H1 (cell line): ENCODE results near the gene RUVBL2. TPM values are rescaled to one million over a fixed set of nuclear protein-coding genes. Genes with fewer than 3 reads are reported as not detected.

Experiments
- CTCF ChIA-PET: fragments of 300-600 bp; sonication (Branson Sonifier 250); formaldehyde crosslinking; loops from one replicate; lab custom pipeline; 2021; ENCODE audit not compliant: partially characterized antibody; lab: Charles Lee
- POLR2A ChIA-PET: fragments of 300-600 bp; sonication (Branson Sonifier 250); formaldehyde crosslinking; loops from one replicate; lab custom pipeline; 2021; ENCODE audit warnings: inconsistent platforms; ENCODE audit not compliant: partially characterized antibody; lab: Charles Lee
- DNase-seq, 2 experiments: peaks; one replicate each; pipeline versions ENCODE4 v3.0.0 to v3.0.0-alpha.2; 2010 to 2022; ENCODE audit warnings: low spot score in 2 of 2, low read depth in 1 of 2, mixed read lengths in 1 of 2
- FAIRE-seq: peaks from 2 replicates; lab custom pipeline; 2011; peaks lifted over from hg19 to GRCh38; lab: Jason Lieb, UNC
- H2AFZ ChIP-seq: 2 replicates; pipeline ENCODE4 v1.8.1; 2012; ENCODE audit warnings: low read length, inconsistent platforms
- H2AK5ac ChIP-seq: 2 replicates; pipeline ENCODE4 v1.6.1; 2013; ENCODE audit warnings: low read depth, low read length
- H2BK120ac ChIP-seq: replicated peaks from 2 replicates; pipeline ENCODE3; 2013; ENCODE audit warnings: low read depth, low read length, inconsistent platforms
- H2BK12ac ChIP-seq: 2 replicates; pipeline ENCODE4 v1.6.1; 2013; ENCODE audit warnings: low read depth, low read length
- H2BK15ac ChIP-seq: 2 replicates; pipeline ENCODE4 v1.6.1; 2013; ENCODE audit warnings: low read length
- H2BK20ac ChIP-seq: 2 replicates; pipeline ENCODE4 v1.6.1; 2013; ENCODE audit warnings: low read length
- H2BK5ac ChIP-seq: 2 replicates; pipeline ENCODE4 v1.6.1; 2013; ENCODE audit warnings: low read depth, low read length
- H3K14ac ChIP-seq: 2 replicates; pipeline ENCODE4 v1.6.1; 2013; ENCODE audit warnings: inconsistent platforms; ENCODE audit not compliant: insufficient read length
- H3K18ac ChIP-seq: 2 replicates; pipeline ENCODE4 v1.6.1; 2013; ENCODE audit warnings: low read length; ENCODE audit errors: extremely low read depth
- H3K23ac ChIP-seq: 2 replicates; pipeline ENCODE4 v1.6.1; 2013; ENCODE audit warnings: inconsistent platforms; ENCODE audit not compliant: insufficient read length
- H3K23me2 ChIP-seq: 2 replicates; pipeline ENCODE4 v1.6.1; 2013; ENCODE audit warnings: low read depth, low read length
- H3K27ac ChIP-seq: 2 replicates; pipeline ENCODE4 v1.6.1; 2011; ENCODE audit warnings: low read depth, low read length, inconsistent platforms
- H3K27me3 ChIP-seq, 4 experiments: replicated peaks in 1 of 4; 1 replicate in 1 of 4; 2 replicates in 3 of 4; pipeline versions ENCODE4 v1.6.1 to v1.8.1; 2011 to 2013; ENCODE audit warnings: low read length in 3 of 4, mild to moderate bottlenecking in 3 of 4, inconsistent platforms in 2 of 4, mixed read lengths in 2 of 4, moderate library complexity in 1 of 4; ENCODE audit not compliant: control insufficient read depth in 3 of 4, insufficient read depth in 3 of 4; ENCODE audit errors: extremely low read depth in 1 of 4
- H3K36me3 ChIP-seq, 4 experiments: 2 replicates each; pipeline versions ENCODE4 v1.6.1 to v1.8.1; 2011 to 2013; ENCODE audit warnings: mild to moderate bottlenecking in 4 of 4, low read length in 3 of 4, moderate library complexity in 2 of 4, control low read depth in 1 of 4, inconsistent platforms in 1 of 4; ENCODE audit not compliant: insufficient read depth in 4 of 4, control insufficient read depth in 2 of 4
- H3K4ac ChIP-seq: replicated peaks from 2 replicates; pipeline ENCODE3; 2013; ENCODE audit warnings: low read length, low read depth, mixed read lengths, inconsistent platforms; ENCODE audit not compliant: insufficient read length
- H3K4me1 ChIP-seq, 4 experiments: replicated peaks in 1 of 4; 1 replicate in 1 of 4; 2 replicates in 3 of 4; pipeline versions ENCODE4 v1.6.1 to v1.8.1; 2011 to 2013; ENCODE audit warnings: low read length in 3 of 4, inconsistent platforms in 2 of 4, mixed read lengths in 1 of 4; ENCODE audit not compliant: insufficient read depth in 4 of 4, control insufficient read depth in 3 of 4
- H3K4me2 ChIP-seq, 2 experiments: 2 replicates each; pipeline versions ENCODE4 v1.6.1 to v1.8.1; 2011 to 2013; ENCODE audit warnings: low read depth in 2 of 2, low read length in 2 of 2, control low read depth in 1 of 2, inconsistent platforms in 1 of 2, mild to moderate bottlenecking in 1 of 2; ENCODE audit not compliant: insufficient read depth in 1 of 2
- H3K4me3 ChIP-seq, 4 experiments: fragments of 200-600, 300-600 bp in 1 of 4; sonication (generic), shearing (Covaris generic), sonication (Bioruptor Twin) in 1 of 4; 2 replicates each; pipeline versions ENCODE4 v1.5.1 to v1.8.1; 2011 to 2016; ENCODE audit warnings: low read length in 4 of 4, low read depth in 3 of 4, control low read depth in 2 of 4, inconsistent platforms in 2 of 4, mild to moderate bottlenecking in 2 of 4, mixed read lengths in 1 of 4, moderate library complexity in 1 of 4; ENCODE audit not compliant: insufficient read depth in 2 of 4; ENCODE audit errors: extremely low read depth in 1 of 4
- H3K56ac ChIP-seq: replicated peaks from 2 replicates; pipeline ENCODE3; 2013; ENCODE audit warnings: low read depth, mild to moderate bottlenecking, mixed read lengths, low read length, inconsistent platforms; ENCODE audit not compliant: insufficient read length
- H3K79me1 ChIP-seq: 2 replicates; pipeline ENCODE4 v1.6.1; 2013; ENCODE audit warnings: low read depth, low read length, control low read depth
- H3K79me2 ChIP-seq, 2 experiments: 2 replicates each; pipeline versions ENCODE4 v1.6.1 to v1.8.1; 2012 to 2013; ENCODE audit warnings: low read length in 2 of 2, mild to moderate bottlenecking in 2 of 2, inconsistent platforms in 1 of 2; ENCODE audit not compliant: insufficient read depth in 2 of 2, control insufficient read depth in 1 of 2
- H3K9ac ChIP-seq, 4 experiments: replicated peaks in 1 of 4; 1 replicate in 1 of 4; 2 replicates in 3 of 4; pipeline versions ENCODE4 v1.6.1 to v1.8.1; 2011 to 2013; ENCODE audit warnings: low read depth in 3 of 4, low read length in 3 of 4, control low read depth in 2 of 4, mild to moderate bottlenecking in 2 of 4, moderate library complexity in 2 of 4, inconsistent platforms in 1 of 4; ENCODE audit errors: extremely low read depth in 1 of 4
- H3K9me3 ChIP-seq, 2 experiments: 2 replicates each; pipeline versions ENCODE4 v1.6.1 to v1.8.1; 2012 to 2013; ENCODE audit warnings: mild to moderate bottlenecking in 2 of 2, moderate library complexity in 2 of 2, control low read depth in 1 of 2, inconsistent platforms in 1 of 2, low read depth in 1 of 2, low read length in 1 of 2, mixed read lengths in 1 of 2; ENCODE audit not compliant: insufficient read depth in 2 of 2
- H4K20me1 ChIP-seq, 2 experiments: replicated peaks in 1 of 2; 2 replicates each; pipeline versions ENCODE3 to v1.8.1; 2011 to 2013; ENCODE audit warnings: inconsistent platforms in 2 of 2, low read length in 2 of 2, mild to moderate bottlenecking in 1 of 2; ENCODE audit not compliant: insufficient read depth in 2 of 2, control insufficient read depth in 1 of 2
- H4K5ac ChIP-seq: 2 replicates; pipeline ENCODE4 v1.6.1; 2013; ENCODE audit warnings: low read length, low read depth, mixed read lengths, inconsistent platforms; ENCODE audit not compliant: insufficient read length
- H4K8ac ChIP-seq: 2 replicates; pipeline ENCODE4 v1.8.0; 2013; ENCODE audit warnings: mild to moderate bottlenecking, moderate library complexity, low read length, inconsistent platforms; ENCODE audit not compliant: insufficient read depth; ENCODE audit errors: extremely low read depth
- H4K91ac ChIP-seq: replicated peaks from 2 replicates; pipeline ENCODE3; 2013; ENCODE audit warnings: low read length, mixed read lengths, inconsistent platforms; ENCODE audit not compliant: insufficient read length
- CTCF ChIP-seq, 3 experiments: IDR thresholded peaks; 1 replicate in 2 of 3; 2 replicates in 1 of 3; pipeline versions ENCODE4 v1.5.1 to v1.6.1; 2011; ENCODE audit warnings: low read length in 3 of 3, mild to moderate bottlenecking in 3 of 3, inconsistent platforms in 2 of 3, low read depth in 1 of 3, moderate library complexity in 1 of 3; ENCODE audit not compliant: insufficient read depth in 1 of 3; ENCODE audit errors: control extremely low read depth in 1 of 3
- E2F6 ChIP-seq: IDR thresholded peaks from 2 replicates; pipeline ENCODE4 v1.6.1; 2012; ENCODE audit warnings: inconsistent platforms
- HDAC6 ChIP-seq: IDR thresholded peaks from one replicate; pipeline ENCODE4 v1.7.1; 2012; ENCODE audit warnings: low read depth, mild to moderate bottlenecking, inconsistent platforms, low read length, moderate library complexity
- JUND ChIP-seq: IDR thresholded peaks from 2 replicates; pipeline ENCODE4 v1.6.1; 2011; ENCODE audit warnings: mild to moderate bottlenecking, improper control_type of control experiment, low read length
- RFX5 ChIP-seq: IDR thresholded peaks from 2 replicates; pipeline ENCODE4 v1.6.1; 2011; ENCODE audit warnings: low read depth, low read length, improper control_type of control experiment, borderline replicate concordance
- RNF2 ChIP-seq: fragments of 200-900, 300-1000 bp; sonication (generic); IDR thresholded peaks from 2 replicates; pipeline ENCODE4 v1.7.1; 2016; ENCODE audit warnings: borderline replicate concordance, low read depth, mild to moderate bottlenecking, antibody characterized with exemption, low read length; ENCODE audit not compliant: poor library complexity, severe bottlenecking; ENCODE audit errors: missing control alignments
- SP4 ChIP-seq: IDR thresholded peaks from 2 replicates; pipeline ENCODE4 v1.6.1; 2012; ENCODE audit warnings: low read length, inconsistent platforms
- SUZ12 ChIP-seq: fragments of 200-600 bp; sonication (generic); IDR thresholded peaks from 2 replicates; pipeline ENCODE4 v1.6.1; 2012; ENCODE audit warnings: mild to moderate bottlenecking, inconsistent platforms, low read length, moderate library complexity, mixed read lengths
- WGBS, 2 experiments: shearing (Covaris generic) in 1 of 2; methylation state at CpG; one replicate each; pipeline versions ENCODE4 v1.1.6 to v1.1.7; 2013 to 2015; ENCODE audit warnings: low lambda C conversion rate in 2 of 2, mixed read lengths in 2 of 2, inconsistent platforms in 1 of 2, low coverage in 1 of 2, missing lambda C conversion rate in 1 of 2; ENCODE audit not compliant: insufficient replicate concordance in 2 of 2, insufficient coverage in 1 of 2, insufficient read length in 1 of 2; ENCODE audit errors: extremely low coverage in 1 of 2, missing lambda C conversion rate in 1 of 2; 5-methylcytosine and 5-hydroxymethylcytosine counted together
- polyA plus RNA-seq, 7 experiments: library from polyadenylated mRNA; depleted of rRNA in 3 of 7; stranded (reverse) in 5 of 7; unstranded in 2 of 7; fragments of >200 nt in 5 of 7; fragments of 200-250 nt in 2 of 7; gene quantifications; 1 replicate in 5 of 7; 2 replicates in 1 of 7; 4 replicates in 1 of 7; pipeline versions ENCODE4 v1.2.1 to v1.2.3, GENCODE V29; 2011 to 2013; ENCODE audit warnings: missing spikeins in 2 of 7, mixed read lengths in 2 of 7
- total RNA-seq: library from RNA; stranded (reverse); fragmentation: NEBNext Ultra II Directional; extraction: Animal tissue kit (Norgen Biotek cat#: 25700); gene quantifications from 2 replicates; pipeline ENCODE4 v1.2.1, GENCODE V29; 2021

The RUVBL2 gene
- total and polyA plus RNA-seq, 2 of the 8 experiments (the other 6 are each of a cell fraction or from before 2014, with no cell fraction given), result 152 to 247 TPM

- no peak overlapping the region for H3K4me3 ChIP-seq
- no peak overlapping the region for H3K27ac ChIP-seq
- POLR2A ChIA-PET, result interaction anchor here (0.9 to 1.7 kb wide), 5 partner anchors 17 to 87 kb away, joined by 3 to 6 read pairs (median 3); partner anchors contain the start of gene PPP1R15A
- no peak overlapping the region; the same call in 1 of the 2 replicates for H2AK5ac ChIP-seq
- CTCF ChIA-PET, result interaction anchor here (1.1 kb wide), 3 partner anchors 20 to 133 kb away, joined by 3 to 4 read pairs (median 4); no protein-coding TSS in a partner anchor
- H2BK120ac ChIP-seq, result no peak overlapping the region
- H2BK15ac ChIP-seq, result no peak overlapping the region
- H3K9me3 ChIP-seq, result no peaks in the 10 kb centered on the region
- no peak overlapping the region for H4K8ac ChIP-seq
- no peaks in the 10 kb centered on the region for H3K36me3 ChIP-seq
- no peak overlapping the region for H3K23ac ChIP-seq
- peaks cover 0 to 2% of the 10 kb centered on the region in 2 experiments for H4K20me1 ChIP-seq
- H3K79me2 ChIP-seq, result no peaks in the 10 kb centered on the region
- H2BK5ac ChIP-seq, result no peak overlapping the region; the same call in 1 of the 2 replicates
- peak overlapping the region; percentile 60; the same call in 1 of the 2 replicates for H2BK12ac ChIP-seq
- no peaks in the 10 kb centered on the region for H3K79me1 ChIP-seq
- 78% methylated on average over 9 of the region's 9 CpGs; no CpG with 5 or more reads in 1 of the 2 experiments for WGBS, 2 experiments
- peak overlapping the region; percentile 40 for H4K91ac ChIP-seq
- H3K14ac ChIP-seq, result no peak overlapping the region
- H3K4ac ChIP-seq, result no peak overlapping the region
- no peak overlapping the region for H4K5ac ChIP-seq
- H3K56ac ChIP-seq, result no peak overlapping the region
- H3K27me3 ChIP-seq, result no peaks in the 10 kb centered on the region; a peak in 1 of 7 replicates
- no peak overlapping the region for H2BK20ac ChIP-seq
- no peak for FAIRE-seq
- H2AFZ ChIP-seq, result no peak overlapping the region
- no peak overlapping the region for H3K4me2 ChIP-seq
- H3K4me1 ChIP-seq, result 0 out of 7 replicates have a peak, but pooled peaks cover 0 to 2% (median 0%) of the 10 kb centered on the region in 4 experiments
- DNase-seq, result no peak
- H3K9ac ChIP-seq, result no peak overlapping the region
- no peaks in the 10 kb centered on the region for H3K23me2 ChIP-seq
- no peak overlapping the region for H3K18ac ChIP-seq
- TF ChIP-seq HDAC6 (no peak), RNF2 (no peak), E2F6 (no peak), SP4 (no peak), SUZ12 (no peak), RFX5 (no peak), JUND (no peak), CTCF (IDR thresholded peaks at IDR 0.05; ENCODE audit: control extremely low read depth in 1 of 3, insufficient read depth in 1 of 3, low read depth in 1 of 3, low read length in 3 of 3) (no peak)
These were observed 47.0 kb upstream of the RUVBL2 start for GRCh38 chr19:48946463-48947257.
